HEK293 (cell line): ENCODE measurements around the gene AATK.

Experiments
- CTCF ChIP-seq: fragments of 450-650 bp; formaldehyde crosslinking; IDR thresholded peaks from 2 replicates; pipeline ENCODE4 v1.5.1; 2016; ENCODE audit warnings: missing biosample characterization, missing genetic modification characterization
- PRDM4 ChIP-seq: fragments of 450-650 bp; formaldehyde crosslinking; IDR thresholded peaks from 2 replicates; pipeline ENCODE4 v1.5.1; 2017; ENCODE audit warnings: missing biosample characterization, missing genetic modification characterization
- YY1 ChIP-seq: fragments of 450-650 bp; formaldehyde crosslinking; IDR thresholded peaks from 2 replicates; pipeline ENCODE4 v1.5.1; 2018; ENCODE audit warnings: missing biosample characterization, missing genetic modification characterization
- ZNF239 ChIP-seq: fragments of 450-650 bp; formaldehyde crosslinking; IDR thresholded peaks from 2 replicates; pipeline ENCODE4 v1.5.1; 2016; ENCODE audit warnings: missing biosample characterization, missing genetic modification characterization

GRCh38 chr17:81074875-81075274 is 91.1 kb downstream of the AATK start:
- TF ChIP-seq ZNF239 (no peak), YY1 (no peak), PRDM4 (tag by site-specific recombination) (no peak), CTCF (tag by site-specific recombination) (no peak)
